SK-N-MC (cell line): Measurements from ENCODE around the gene TRPC4AP.

Experiments
- EZH2 ChIP-seq: fragments of 200-600 bp; sonication (generic); IDR thresholded peaks from one replicate; pipeline ENCODE4 v1.6.1; 2017; ENCODE audit warnings: antibody characterized with exemption
- FOXP2 ChIP-seq: optimal IDR thresholded peaks from 2 replicates; pipeline ENCODE3; 2011; ENCODE audit warnings: mild to moderate bottlenecking, moderate library complexity; ENCODE audit not compliant: insufficient read depth; ENCODE audit errors: extremely low read length, control extremely low read depth
- POLR2AphosphoS5 ChIP-seq: IDR thresholded peaks from 2 replicates; pipeline ENCODE4 v1.6.1; 2012; ENCODE audit warnings: mild to moderate bottlenecking, low read depth, low read length, borderline replicate concordance

GRCh38 chr20:35116258-35116657, 23.7 kb upstream of the TRPC4AP start:
- TF ChIP-seq POLR2AphosphoS5 = no peak
- no peak for TF ChIP-seq EZH2
- no peak for TF ChIP-seq FOXP2
